ENCODE results near the gene APOLD1.
"Not testable (repeated sequence)": the region's sequence is repeated elsewhere in the genome, so short reads cannot be mapped to it uniquely, and the experiment has no call there.

Gene APOLD1

GRCh38 chr12:12839003-12839395 lies 53.5 kb downstream of the APOLD1 start:
- no peak for DNase-seq (ENCODE audit: low read depth in 2 of 2, low spot score in 1 of 2)

GRCh38 chr12:12839439-12839838 lies 54.0 kb downstream of the APOLD1 start:
- not testable (repeated sequence) for DNase-seq (ENCODE audit: low read depth in 2 of 2, low spot score in 1 of 2)

GRCh38 chr12:12839873-12840579 lies 54.6 kb downstream of the APOLD1 start:
- DNase-seq (ENCODE audit: low read depth in 2 of 2, low spot score in 1 of 2) = no peak

- DNase-seq (ENCODE audit: low read depth in 2 of 2, low spot score in 1 of 2) = no peak
Measured at GRCh38 chr12:12840580-12840899, 55.1 kb downstream of the APOLD1 start.

Data from stimulated activated CD8-positive, alpha-beta memory T cell treated with anti-CD3 and anti-CD28 coated beads, Interleukin-4, amount 100 ng/mL, for 1 hour (primary cell).